ENCODE measurements around the gene PARP3.
"Not testable (repeated sequence)": the region's sequence is repeated elsewhere in the genome, so short reads cannot be mapped to it uniquely, and the experiment has no call there.

Gene PARP3

DNA sequence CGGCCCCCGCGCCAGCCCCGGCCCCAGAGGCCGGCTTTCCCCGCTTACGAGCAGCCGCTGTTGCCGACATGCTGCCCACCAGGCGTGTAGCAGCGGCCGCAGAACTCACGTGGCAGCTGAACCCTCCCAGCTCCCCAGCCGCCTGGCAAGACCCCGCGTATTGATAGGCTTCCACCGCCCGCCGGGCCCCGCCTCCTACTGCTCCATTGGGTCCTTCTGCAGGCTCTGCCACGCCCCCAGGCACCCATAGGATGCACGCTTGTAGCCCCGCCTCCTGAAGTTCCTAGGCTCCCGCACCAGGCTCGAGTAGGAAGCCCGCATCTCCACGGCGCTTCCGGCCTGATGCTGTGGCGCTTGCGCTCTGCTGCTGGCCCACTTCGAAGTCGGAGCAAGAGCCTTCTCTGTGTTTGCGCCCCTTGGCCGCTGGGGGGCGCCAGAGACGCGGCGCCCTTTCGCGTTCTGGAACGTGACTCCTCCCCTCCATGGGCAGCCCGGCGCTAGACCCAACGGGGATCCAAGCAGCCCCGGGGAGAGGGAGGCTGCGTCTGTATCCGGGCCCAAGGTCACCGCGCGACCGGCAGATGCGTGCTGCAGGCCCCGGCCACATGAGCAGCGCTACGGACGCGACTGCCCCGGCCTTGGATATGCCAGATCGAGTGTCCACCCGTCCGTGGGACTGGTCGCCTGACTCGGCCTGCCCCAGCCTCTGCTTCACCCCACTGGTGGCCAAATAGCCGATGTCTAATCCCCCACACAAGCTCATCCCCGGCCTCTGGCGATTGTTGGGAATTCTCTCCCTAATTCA is at the start of gene PARP3, which contains the start of gene RRP9:
Gene PARP3, plus strand, starts transcription at position 566 of the 805 bp plus-strand sequence. CDS start 993 bp downstream, outside the sequence.
Gene RRP9, minus strand, starts transcription at position 107 of the 805 bp plus-strand sequence. Its CDS starts 37 bp downstream, at position 70.
- peak; percentile 100 for DNase-seq (ENCODE audit: low spot score)

- no peak for DNase-seq (ENCODE audit: low spot score)
Observed at GRCh38 chr3:51894391-51894790, 47.8 kb upstream of the PARP3 start.

- DNase-seq (ENCODE audit: low spot score): no peak
Observed at GRCh38 chr3:51894939-51895338, 47.2 kb upstream of the PARP3 start.

- DNase-seq (ENCODE audit: low spot score): no peak
Observed at GRCh38 chr3:51896607-51897305, 45.4 kb upstream of the PARP3 start.

DNA sequence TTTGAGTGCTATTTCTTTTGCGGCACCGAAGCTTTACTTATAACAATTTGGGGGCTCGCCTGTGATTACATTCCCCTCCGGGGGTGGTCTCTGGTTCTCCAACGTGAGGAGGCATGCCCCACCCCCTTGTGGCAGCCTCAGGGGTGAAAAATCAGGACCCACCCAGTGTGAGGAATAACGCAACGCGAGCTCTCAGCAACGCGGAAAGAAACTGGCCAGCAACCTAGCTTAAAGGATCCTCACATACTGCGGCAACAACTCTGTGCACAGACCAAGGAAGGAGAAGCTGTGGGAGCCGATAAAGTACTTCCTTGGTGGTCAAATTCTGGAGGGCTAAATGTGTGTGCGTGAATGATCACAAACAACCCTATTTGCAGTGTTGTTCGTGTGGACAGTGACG is 44.8 kb upstream of the PARP3 start:
- no peak for DNase-seq (ENCODE audit: low spot score)

GRCh38 chr3:51900043-51900442 is 42.1 kb upstream of the PARP3 start:
- DNase-seq (ENCODE audit: low spot score): not testable (repeated sequence)

DNA sequence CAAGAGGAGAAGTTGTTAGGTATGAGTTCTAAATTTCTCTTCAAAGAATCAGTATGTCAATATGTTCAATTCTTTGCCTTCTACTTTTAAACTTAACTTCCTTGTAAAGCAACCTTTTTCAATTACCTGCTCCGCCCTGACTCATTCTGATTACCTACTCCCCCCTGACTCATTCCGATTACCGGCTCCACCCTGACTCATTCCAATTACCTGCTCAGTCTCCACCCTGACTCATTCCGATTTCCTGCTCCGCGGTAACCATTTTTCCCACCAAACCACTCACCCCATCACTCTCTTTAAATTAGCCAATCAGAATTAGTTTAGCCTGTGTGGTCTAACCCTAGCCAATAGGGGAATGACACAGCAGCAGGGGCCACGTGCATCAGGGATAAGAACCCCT is 39.8 kb upstream of the PARP3 start:
- not testable (repeated sequence) for DNase-seq (ENCODE audit: low spot score)

GRCh38 chr3:51904034-51904823 is 37.9 kb upstream of the PARP3 start:
- no peak for DNase-seq (ENCODE audit: low spot score)

DNA sequence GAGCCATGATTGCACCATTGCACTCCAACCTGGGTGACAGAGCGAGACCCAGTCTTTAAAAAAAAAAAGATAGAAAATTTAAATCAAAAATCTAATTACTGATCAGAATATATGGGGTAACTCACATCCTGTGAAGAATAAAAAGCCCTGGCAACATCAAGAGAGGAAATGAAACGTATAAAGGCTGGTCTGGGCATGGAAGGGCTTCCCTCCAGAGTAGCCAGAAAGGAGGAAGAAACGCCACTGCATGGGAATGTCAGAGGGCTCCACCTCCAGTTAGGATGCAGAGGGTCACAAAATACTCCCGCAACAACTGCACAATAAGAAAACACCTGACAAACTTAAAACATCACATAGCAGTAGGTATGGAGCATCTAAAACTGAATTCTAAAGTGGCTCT is 34.1 kb upstream of the PARP3 start:
- no peak for DNase-seq (ENCODE audit: low spot score)

DNA sequence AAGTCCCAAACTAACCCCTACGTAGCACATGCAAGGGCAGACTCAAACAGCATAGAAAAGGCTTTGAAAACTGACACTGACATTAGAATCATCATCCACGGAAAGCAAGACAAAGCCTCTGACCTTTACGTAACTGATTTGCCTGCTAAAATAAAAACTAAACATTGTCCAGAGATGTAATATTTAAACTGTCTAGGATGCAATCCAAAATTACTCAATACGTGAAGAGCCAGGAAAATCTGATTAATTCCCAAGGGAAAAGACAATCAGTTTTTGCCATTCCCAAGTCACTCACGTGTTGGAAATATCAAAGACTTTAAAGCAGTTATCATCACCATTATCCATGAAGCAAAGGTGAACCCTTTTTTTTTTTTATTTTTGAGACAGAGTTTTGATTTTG is 25.7 kb upstream of the PARP3 start:
- DNase-seq (ENCODE audit: low spot score): no peak

GRCh38 chr3:51921081-51921578 is 21.0 kb upstream of the PARP3 start:
- no peak for DNase-seq (ENCODE audit: low spot score)

- no peak for DNase-seq (ENCODE audit: low spot score)
Observed at GRCh38 chr3:51927061-51927977, 14.8 kb upstream of the PARP3 start.

GRCh38 chr3:51928438-51928837 is 13.7 kb upstream of the PARP3 start:
- DNase-seq (ENCODE audit: low spot score): no peak

DNA sequence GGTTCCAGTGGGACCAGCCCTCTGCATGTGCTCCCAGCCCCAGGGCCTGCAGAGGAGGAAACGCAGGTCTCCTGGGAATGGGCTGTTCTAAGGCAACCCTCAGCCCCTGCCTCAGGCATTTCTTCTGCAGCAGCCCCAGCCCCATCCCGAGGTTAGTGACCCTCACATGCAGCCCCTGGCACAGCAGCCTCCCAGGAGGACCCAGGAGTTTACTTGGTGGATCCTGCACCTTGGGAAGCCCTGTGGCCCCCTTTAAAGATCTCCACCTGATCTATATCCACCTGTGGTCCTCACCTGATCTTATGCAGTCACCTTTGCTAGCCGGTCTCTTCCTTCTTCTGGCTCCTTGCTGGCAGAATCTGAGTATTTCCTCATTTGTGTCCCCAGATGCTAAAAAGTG is 13.2 kb upstream of the PARP3 start:
- not testable (repeated sequence) for DNase-seq (ENCODE audit: low spot score)

GRCh38 chr3:51929420-51930003 is 12.7 kb upstream of the PARP3 start:
- DNase-seq (ENCODE audit: low spot score): no peak

DNA sequence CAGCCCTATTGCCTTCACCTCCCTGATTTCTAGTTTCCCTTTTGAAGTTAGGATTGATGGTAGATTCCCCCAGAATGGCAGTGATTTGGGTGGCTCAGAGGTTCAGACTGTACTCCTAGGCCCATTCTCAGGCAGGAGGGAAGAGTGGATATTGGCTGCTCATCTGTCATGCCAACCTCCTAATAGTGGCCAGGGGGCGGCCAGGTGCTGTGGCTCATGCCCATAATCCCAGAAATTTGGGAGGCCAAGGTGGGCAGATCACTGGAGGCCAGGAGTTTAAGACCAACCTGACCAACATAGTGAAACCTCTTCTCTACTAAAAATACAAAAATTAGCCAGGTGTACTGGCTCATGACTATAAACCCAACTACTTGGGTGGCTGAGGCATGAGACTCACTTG is 11.7 kb upstream of the PARP3 start:
- no peak for DNase-seq (ENCODE audit: low spot score)

DNA sequence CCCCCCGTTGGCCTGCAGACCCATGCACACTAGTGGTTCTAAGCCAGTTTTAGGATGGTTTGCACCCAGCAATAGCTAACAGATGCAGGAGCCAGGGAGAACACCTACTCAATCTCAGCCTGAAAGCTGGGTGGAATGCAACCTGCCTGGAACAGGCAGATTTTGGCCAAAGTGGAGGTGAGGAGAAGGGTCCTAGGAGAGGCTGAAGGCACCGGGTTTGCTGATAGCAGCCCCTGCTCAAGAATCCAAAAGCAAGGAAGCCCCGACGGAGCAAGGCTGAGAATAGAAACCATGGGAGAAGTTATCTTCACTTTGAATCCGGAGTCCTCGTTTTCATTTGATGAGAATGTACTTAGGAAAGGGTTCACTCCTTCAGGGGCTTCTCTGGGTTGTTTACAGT is 10.4 kb upstream of the PARP3 start:
- no peak for DNase-seq (ENCODE audit: low spot score)

DNA sequence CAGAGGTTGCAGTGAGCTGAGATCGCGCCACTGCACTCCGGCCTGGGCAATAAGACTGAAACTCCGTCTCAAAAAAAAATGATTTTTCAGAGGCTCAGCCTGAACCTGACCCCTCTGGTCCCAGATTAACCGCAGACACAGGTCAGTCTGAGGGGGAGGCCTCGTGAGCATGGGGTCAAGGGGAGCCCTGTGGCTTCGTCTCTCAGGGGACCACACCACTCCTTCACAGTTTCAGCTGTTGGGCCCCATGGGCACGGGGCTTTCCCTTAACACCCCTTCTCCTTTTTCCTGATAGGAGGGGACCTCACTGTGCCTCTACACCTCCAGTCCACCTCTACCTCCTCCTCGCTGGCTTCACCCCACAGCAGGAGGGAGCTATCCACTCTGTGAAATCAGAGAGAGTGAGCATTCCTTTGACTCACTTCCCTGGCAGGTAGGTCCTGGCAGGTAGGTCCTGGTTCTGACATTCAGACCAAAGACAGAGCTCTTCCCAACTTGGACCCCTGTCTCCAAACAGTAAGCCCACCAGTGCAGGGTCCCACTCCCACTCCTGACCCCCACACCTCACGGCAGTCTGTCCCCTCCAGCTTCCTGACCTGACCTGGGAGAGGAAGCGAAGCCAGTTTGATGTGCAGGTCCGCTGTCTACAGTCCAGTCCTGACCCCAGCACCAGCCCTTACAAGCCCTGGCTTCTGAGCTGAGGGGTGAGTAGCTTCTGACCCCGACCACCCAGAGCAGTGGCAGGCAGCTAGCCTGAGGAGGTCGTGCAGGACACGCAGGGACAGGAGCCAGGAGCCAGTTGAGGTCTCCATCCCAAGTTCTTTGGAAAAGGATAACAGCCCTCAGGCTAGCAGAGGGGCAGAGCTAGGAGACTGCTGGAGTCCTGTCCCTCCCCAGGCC is 9.4 kb upstream of the PARP3 start:
- DNase-seq (ENCODE audit: low spot score): no peak

GRCh38 chr3:51933471-51934138 is 8.6 kb upstream of the PARP3 start:
- no peak for DNase-seq (ENCODE audit: low spot score)

All from Ammon's horn (tissue), 1 donor.